GM19328 (cell line): ENCODE data around the gene OBP2A.
"Not testable (repeated sequence)": the region's sequence is repeated elsewhere in the genome, so short reads cannot be mapped to it uniquely, and the experiment has no call there.

Experiments
- ATAC-seq: cut with Tn5 transposase; IDR thresholded peaks from one replicate; pipeline ENCODE4 v1.9.1; 2021; ENCODE audit warnings: mild to moderate bottlenecking, moderate library complexity; ENCODE audit not compliant: unreplicated experiment

OBP2A gene

DNA sequence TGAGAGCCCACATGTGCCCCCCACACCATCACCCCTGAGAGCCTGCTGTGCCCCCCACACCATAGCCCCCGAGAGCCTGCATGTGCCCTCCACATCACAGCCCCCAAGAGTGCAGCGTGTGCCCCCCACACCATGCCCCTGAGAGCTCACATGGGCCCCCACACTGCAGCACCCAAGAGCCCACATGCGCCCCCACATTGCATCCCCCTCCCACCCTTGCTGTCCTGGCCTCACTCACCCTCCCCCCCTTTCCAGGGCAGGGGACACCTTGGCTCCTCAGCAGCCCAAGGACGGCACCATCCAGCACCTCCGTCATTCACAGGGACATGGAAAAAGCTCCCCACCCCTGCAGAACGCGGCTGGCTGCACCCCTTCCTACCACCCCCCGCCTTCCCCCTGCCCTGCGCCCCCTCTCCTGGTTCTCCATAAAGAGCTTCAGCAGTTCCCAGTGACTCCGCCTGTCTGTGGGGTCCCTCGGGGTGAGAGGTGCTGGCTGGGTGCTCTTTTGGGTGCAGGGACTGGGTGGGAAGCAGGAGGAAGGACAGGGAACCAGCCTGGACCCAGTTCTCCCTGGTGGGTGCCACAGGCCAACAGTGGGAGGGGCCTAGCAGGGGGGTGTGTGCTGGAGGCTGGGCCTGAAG is 19.7 kb upstream of the OBP2A start:
- no peak for ATAC-seq

DNA sequence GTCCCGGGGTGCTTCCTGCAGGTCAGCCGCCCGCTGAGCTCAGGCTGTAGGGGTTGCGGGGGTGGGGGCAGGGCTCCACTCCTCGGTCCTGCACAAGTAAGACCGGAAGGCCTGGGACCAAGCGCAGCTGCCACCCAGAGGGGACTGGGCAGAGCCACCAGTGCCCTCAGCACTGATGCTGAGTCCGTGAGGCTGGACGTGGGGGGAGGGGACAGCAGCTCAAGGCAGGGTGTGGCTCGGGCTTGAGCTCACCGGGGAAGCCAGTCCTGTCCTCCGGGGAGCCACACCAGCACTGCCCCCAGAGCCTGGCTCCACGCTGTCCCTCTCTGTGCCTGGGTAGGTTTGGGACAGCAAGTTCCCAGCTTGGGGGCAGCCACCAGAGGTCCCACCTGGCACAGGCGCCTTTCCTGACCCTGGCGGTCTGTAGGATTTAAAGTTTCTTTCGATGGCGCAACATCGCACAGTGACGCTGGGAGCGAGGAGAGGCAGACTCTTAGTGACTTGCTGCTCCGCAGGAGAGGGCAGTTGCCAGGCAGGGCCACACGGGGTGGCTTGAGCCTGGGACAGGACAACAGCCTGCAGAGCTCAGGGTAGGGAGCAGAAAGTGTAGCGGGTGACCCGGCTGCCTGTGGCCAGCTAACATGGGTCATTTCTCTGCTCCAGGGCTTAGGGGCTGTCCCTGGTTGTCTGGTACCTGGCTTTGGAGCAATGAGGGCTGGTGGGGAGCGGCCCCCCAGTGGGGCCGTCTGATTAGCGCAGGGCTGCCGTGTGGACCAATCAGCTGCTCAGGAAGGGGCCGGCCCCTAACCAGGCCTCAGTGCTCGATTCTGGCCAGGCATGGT is 19.0 kb upstream of the OBP2A start:
- no peak for ATAC-seq

DNA sequence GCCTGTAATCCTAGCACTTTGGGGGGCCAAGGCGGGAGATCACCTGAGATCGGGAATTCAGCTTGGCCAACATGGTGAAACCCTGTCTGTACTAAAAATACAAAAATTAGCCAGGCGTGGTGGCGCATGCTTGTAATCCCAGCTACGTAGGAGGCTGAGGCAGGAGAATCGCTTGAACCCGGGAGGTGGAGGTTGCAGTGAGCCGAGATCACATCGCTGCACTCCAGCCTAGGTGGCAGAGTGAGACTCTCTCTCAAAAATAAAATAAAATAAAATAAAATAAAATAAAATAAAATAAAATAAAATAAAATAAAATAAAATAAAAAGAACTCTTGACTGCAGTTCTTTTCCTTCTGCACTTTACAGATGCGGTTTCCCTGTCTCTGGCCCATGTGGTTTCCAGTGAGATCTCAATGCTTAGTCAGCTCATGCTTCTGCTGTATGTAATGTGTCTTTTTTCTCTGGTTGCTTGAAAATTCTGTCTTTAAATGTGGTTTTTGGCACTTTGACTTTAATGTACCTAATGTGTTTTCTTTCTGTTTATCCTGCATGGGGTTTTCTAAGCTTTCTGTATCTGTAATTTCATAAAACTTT is 17.0 kb upstream of the OBP2A start:
- not testable (repeated sequence) for ATAC-seq

DNA sequence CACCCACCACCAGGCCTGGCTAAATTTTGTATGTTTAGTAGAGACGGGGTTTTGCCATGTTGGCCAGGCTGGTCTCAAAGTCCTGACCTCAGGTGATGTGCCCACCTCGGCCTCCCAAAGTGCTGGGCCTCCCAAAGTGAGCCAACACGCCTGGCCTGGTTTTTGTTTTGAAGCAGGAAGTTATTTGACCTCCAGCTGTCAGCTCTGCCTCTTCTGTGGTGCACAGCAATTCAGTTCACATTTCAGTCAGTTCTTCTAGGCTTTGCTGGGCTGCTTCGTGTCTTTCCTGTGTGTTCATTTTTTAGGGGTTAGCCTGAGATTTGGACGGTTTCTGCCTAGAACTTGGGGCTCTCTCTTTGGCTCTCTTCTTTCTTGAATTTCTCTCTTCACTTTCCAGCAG is 15.8 kb upstream of the OBP2A start:
- no peak for ATAC-seq

DNA sequence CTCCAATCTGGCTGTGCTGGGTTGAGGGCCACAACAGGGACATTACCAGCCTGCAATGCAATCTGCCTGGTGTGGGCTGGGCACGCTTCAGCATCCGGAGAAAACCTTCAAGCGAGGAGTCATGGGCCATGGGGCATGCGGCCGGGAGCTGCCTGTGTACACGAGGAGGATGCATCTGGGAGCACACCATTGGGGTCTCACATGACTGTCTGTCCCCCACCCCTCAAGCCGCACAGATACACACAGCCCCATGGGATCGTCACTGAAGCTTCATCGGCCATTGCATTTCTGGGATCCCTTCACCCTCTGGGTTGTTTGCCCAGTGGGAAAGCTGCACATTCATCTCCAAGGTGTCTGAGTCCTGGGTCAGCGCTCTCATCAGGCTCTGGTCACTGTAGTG is 14.8 kb upstream of the OBP2A start:
- ATAC-seq = no peak

DNA sequence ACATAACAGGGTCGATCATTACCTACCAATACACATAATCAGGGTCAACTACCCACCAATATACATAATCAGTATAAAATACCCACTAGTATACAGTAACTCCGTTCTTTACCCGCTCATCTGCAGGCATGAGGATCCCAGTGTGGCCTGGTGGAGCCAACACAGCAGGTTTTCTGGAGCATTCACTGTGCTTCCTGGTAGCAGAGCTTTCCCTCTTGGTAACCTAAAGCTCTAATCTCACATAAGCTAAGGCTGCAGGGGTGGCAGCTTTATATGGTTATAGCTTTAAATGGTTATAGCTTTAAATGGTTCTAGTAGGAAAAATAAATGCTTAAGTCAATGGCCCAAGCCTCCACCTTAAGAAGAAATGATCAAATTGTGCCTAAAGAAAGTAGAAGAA is 12.8 kb upstream of the OBP2A start:
- ATAC-seq = no peak

DNA sequence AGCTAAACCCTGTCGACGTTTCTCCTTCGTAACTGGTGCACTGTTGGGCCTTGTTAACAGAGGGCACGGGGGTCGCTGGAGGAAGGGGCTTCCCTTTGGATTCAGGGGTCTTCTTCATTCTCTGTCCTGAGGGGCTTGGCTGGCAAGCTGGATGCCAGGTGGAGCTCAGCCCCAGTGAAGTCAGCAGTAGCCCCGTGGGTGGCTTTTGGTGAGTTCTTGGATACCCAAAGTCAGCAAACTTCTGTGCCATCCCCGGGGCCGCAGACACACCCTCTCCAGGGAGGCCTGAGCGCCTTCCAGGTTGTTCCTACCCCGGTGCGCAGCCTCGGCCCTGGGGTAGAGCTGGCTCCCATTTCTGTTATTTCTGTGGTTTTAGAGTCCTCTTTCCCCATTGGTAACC is 12.3 kb upstream of the OBP2A start:
- no peak for ATAC-seq

DNA sequence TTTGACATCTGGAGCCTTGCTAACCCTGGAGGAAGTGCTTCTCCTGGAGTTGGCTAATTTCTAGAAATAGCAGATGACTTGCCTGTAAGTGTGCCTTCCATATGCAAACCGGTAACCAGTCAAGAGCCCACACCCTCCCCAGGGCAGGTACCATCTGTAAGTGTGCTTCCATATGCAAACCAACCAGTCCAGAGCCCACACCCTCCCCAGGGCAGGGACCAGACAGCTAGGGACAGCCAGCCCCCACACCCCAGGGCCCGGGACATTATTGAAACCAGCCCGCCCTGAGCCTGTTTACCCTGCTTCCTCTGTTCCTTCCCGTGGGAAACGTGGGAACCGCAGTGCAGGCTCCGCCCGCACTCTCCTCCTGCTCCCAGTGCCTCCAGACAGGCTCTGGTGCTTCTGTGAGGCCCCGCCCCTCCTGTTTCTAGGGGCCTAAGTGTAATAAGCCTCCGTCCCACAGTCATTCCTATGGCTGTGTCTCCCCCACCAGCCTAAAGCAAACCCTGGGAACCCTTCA is 11.7 kb upstream of the OBP2A start:
- ATAC-seq = not testable (repeated sequence)

DNA sequence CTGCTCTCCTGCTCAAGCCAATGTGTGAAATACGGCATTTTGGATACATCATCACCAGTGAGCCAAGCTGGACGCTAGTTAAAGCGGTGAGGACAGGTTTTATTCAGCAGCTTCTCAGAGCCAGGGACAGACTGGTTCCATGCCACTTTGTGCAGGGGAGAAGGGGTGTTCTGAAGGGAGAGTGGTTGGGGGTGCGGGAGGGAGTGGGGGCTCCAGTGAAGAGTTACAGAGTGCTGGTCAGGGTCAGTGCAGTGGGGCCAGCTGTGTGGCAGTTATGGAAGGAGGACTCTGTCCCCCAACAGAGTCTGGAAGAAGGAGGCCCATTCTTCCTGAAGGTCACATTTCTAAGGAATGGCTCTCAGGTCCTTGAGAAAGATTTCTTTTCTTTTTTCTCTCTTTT is 11.1 kb upstream of the OBP2A start:
- ATAC-seq = not testable (repeated sequence)

DNA sequence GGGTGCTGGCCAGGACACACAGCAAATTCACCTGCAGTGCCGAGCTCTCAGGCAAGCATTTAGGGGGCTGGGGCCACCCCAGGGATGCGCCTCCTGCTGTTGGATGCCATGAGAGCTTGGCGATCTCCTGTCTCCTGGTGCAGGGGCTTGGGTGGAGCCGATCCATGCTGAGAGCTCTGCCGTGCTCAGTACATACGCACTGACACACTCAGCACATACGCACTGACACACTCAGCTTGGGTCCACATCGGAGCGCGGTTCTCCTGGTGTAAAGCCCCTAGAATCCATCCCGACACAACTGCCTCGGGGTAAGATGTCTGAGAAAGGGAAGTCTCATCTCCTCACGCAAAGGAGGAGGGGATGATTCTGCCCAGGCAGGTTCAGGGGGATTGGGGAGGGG is 10.3 kb upstream of the OBP2A start:
- ATAC-seq = not testable (repeated sequence)

DNA sequence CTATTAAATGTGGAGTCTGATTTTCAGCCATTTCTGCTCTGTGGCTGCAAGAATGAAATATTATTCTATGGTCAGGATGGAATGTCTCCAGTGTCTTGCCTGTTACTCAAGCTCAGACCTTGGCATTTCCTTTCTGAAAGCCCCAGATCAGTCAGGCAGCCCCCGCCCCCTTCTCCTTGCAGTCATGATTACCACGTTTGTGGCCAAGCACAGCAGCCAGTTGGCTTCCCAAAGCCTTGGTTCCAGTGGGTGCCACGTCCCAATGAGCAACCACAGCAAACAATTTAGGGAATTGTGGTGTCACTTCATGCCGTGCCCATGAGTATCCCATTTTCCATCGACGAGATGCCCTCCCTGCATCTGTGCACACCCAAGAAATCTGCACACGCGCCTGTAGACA is 9.7 kb upstream of the OBP2A start:
- no peak for ATAC-seq

DNA sequence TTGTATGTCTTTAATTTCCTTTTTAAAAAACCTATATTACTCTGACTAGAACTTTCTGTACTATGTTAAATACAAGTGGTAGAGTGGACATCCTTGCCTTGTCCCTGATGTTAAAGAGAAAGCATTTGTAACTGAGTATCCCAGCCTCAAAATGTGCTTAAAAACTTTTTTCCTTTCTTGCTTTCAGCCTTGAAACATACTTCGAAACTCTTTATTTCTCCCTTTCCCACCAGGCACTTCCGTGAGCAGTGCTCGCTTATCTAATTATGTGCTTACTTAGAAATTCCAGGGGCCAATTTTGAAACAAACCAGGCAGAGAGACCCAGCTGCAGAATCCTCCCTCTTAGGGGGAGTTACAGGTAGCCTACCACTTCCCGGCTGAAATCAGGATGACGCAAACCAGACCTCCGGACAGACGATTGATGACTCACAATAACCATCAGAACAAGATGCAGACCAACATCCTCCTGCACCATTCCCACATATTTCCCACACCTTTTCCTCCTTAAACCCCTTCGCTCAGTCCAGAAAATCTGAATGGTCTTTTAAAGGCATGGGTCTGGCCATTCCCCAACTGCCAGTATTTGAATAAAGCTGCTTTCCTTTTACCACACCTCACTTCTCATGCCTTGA is 2.5 kb upstream of the OBP2A start:
- not testable (repeated sequence) for ATAC-seq

DNA sequence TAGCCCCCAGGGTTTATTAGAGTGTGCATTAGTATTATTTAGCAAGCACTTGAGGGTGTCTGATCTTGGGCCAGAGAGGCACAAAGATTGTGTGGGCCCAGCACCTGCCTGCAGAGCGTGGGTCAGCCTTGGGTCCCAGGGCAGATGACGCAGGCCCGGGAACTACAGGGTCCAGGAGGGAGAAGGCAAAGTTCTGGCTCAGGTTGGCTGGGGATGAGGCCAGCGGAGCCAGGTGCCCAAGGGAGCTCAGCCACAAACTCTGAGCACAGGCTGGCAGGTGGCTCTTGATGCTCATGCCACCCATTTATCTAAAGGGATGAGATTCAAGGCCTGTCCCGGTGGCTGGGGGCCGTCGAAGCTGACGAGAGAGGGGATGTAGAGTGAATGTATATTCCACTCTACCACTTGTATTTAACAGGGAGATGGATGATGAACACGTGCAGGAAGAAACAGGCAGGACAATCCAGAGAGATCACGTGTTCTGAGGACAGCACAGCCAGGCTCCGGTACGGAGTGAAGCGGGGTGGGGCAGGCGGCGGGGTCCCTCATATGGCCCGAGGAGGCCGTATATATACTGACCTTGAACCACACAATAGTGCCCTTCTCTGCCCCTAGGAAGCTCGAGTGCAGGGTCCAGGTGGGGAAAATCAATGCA is 818 bp upstream of the OBP2A start:
- no peak for ATAC-seq

DNA sequence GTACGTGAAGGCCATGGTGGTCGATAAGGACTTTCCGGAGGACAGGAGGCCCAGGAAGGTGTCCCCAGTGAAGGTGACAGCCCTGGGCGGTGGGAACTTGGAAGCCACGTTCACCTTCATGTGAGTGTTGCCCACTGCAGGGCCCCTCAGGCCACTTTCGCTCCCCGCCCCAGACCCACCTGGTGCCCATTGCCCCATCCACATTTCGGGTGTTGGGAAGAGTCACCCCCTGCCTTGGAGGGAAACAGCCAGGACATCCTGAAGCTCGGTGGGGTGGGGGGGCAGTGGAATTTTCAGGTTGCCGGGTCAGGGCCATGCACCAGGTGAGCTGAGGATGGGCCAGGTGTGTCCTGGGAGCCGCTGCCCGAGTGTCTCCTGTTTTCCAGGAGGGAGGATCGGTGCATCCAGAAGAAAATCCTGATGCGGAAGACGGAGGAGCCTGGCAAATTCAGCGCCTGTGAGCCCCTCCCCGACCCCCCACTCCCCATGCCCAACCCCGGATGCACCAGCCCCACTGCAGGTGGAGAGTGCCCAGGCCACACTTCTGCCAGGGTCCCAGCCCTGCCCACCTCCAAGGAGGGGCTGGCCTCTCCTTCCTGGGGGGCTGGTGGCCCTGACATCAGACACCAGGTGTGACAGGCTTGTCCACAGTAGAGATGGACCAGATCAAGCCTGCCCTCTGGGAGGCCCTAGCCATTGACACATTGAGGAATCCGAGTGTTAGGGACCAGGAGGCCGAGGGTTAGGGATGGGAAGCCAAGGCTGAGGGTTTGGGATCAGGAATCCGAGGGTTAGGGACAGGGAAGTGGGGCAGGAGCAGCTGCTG is 1.1 kb downstream of the OBP2A start:
- ATAC-seq = not testable (repeated sequence)

DNA sequence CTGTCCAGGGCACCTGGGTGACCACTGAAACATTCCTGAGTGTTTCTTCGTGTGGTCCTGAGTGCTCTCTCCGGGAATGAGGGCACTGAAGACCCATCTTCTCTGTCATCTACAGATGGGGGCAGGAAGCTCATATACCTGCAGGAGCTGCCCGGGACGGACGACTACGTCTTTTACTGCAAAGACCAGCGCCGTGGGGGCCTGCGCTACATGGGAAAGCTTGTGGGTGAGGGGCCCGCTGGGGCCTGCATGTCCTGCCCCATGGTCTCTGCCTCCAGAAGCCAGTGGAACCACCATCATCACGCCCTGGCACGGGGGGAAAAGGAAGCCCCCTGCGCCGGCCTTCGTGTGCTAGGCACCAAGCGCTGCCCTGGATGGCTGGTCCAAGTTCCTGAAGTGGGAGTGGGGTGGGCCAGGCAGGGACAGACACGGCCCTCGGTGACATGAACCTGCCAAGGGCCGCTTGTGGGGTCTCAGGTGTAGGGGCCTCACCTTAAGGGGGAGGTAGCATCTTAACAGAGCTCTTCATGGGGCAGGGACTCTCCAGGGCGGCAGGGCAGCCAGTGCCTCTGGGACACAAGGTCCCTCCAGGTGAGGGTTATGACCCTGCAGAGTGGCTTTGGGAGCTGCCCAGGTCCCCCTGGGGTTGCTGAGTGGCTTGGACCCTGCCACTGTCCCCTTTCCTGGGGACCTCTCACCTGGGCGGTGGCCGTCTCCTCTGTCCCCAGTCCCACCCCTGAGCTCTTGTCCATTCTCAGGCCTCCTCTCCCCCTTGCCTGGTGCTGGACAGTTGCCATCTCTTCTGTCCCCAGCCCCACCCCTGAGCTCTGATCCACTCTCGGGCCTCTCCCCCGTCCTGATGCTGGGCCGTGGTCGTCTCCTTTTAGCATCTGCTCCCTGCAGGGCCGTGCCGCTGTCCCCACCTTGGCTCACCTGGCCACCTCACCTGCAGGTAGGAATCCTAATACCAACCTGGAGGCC is 2.1 kb downstream of the OBP2A start:
- ATAC-seq = no peak

DNA sequence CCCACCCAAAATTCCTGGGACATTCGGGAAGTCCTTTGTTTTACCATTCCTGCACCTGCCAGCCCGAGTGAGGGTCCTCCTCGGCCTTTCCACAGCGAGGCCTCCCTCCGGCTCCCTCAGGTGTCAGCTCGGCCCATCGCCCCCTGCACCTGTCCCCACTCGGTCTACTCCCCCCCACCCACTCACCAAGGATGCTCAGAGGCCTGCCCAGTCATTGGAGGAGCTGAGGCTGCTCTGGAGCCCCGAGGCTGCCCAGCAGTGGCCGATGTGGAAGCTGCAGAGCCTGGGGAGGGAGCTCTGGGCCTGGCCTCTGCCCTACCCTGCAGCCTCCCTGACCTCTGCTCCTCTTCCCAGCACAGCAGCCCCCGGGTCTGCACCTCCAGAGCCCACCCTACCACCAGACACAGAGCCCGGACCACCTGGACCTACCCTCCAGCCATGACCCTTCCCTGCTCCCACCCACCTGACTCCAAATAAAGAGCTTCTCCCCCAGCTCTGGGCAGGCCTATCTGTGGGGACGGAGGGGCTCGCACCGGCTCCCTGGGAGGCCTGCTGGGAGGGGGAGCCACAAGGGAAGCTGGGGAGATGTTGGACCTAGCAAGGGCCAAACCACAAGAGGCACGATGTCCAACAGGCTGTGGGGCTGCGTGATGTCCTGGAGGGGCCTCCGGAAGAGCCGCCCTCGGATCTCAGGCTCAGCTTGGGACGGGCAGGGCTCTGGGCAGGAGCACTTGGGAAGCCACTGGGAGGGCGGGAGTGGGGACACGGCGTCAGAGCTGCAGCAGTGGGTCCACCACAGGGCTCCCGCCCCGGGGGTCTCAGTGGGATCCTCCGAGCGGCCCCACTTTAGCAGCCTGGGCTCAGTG is 3.8 kb downstream of the OBP2A start:
- ATAC-seq = not testable (repeated sequence)

DNA sequence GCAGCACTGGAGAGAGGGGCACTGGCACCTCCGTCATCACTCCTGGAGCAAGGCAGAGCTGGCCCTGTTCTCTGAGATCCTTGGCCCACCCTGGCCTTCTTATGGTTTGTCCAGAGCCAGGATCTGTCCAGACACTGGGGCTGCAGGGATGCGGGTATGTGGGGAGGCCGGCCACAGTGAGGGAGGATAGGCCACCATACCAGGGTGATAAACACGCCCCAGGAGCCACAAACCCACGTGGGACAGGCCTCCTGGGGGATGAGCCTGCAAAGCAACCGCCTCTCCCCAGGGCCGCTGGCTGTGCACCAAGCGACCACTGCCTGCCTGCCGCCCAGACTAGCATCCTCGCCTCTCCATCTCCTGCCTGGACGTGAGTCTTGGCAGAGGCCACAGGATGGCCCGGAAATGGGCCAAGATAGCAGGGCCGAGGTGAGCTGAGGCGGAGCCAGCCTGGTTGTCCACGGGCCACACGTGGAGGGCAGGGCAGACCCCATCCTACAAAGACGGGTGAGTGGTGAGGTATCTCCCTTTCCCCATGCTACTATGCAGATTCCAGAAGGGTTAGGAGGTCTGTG is 4.5 kb downstream of the OBP2A start:
- no peak for ATAC-seq

DNA sequence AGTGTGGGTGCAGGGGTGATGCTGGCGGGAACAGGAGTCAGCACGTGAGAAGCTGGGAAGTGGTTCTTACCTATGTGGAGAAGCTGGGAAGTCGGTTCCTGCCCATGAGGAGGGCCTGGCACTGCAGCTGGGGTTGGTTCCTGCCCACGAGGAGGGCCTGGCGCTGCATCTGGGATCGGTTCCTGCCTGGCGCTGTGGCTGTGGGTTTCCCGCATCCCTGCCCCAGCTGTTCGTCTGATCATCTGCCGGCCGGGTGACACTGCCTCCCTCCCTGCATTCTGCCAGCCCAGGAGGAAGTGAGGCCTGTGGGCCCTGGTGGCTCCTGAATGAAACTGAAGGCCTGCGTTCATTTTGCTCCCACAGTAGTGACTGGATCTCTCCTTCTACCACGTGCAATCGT is 5.1 kb downstream of the OBP2A start:
- no peak for ATAC-seq
